ENCODE results near the gene ZNRF4.

DNA sequence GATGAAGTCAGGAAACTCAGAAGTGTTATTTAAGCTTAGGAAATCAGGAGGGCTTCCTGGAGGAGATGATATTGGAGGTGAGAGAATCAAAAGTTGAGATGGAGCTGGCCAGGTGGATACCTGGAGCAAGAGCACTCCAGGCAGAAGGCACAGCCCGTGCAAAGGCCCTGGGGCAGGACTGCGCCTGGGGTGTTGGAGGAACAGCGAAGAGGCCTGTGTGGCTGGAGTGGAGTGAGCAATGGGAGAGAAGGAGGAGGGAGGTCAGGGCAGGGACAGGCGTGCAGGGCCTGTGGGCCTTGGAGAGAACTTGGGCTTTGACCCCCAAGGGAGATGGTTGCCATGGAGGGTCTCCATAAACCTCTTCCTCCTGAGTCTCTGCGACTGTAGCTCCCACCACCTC lies 42.1 kb downstream of the ZNRF4 start:
- TF ChIP-seq POLR2AphosphoS5 (IDR thresholded peaks at IDR 0.05; ENCODE audit: borderline replicate concordance, low read depth, low read length), result no peak
- TF ChIP-seq EZH2 (IDR thresholded peaks at IDR 0.05), result no peak
- TF ChIP-seq FOXP2 (optimal IDR thresholded peaks at IDR 0.05; ENCODE audit: control extremely low read depth, extremely low read length, insufficient read depth), result no peak
